Measurements from ENCODE around the gene CCDC9B. TPM values are rescaled to one million over a fixed set of nuclear protein-coding genes. Genes with fewer than 3 reads are reported as not detected.

The CCDC9B gene
- total and polyA plus RNA-seq, 2 donors (not counting 1 experiment from before 2014, with no cell fraction given) = 2.0 to 38.0 TPM

DNA sequence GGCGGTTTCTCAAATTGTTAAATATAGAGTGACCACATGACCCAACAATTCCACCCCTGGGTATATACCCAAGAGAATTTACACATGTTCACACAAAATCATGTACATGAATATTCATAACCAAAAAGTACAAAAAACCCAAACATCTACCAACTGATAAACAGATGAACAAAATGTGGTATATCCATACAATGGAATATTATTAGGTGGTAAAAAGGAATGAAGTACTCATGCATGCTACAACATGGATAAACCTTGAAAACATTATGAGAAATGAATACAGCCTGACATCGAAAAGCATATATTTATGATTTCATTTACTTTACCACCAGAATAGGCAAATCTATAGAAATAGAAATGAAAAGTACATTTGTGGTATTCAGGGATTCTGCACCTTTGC lies 40.4 kb downstream of the CCDC9B start:
- Histone ChIP-seq H3K4me2 (ENCODE audit: extremely low read depth, insufficient read depth, low read length) (no peak overlapping the region), H3K27ac (ENCODE audit: insufficient read depth, low read length) (no peak overlapping the region), H3K4me3 (replicated peaks in 1 of 4; ENCODE audit: control extremely low read depth in 1 of 4, insufficient read depth in 1 of 4, low read depth in 3 of 4, low read length in 4 of 4) (no peak overlapping the region), H4K20me1 (ENCODE audit: control insufficient read depth, extremely low read depth, insufficient read depth, low read length) (no peaks in the 10 kb centered on the region), H3K9me3 (ENCODE audit: control insufficient read depth, insufficient read depth, low read depth, low read length) (no peaks in the 10 kb centered on the region), H3K9ac (ENCODE audit: insufficient read depth, low read length) (no peak overlapping the region), H3K79me2 (ENCODE audit: control insufficient read depth, insufficient read depth, low read length) (no peaks in the 10 kb centered on the region), H3K27me3 (ENCODE audit: control insufficient read depth, insufficient read depth, low read length) (peaks cover 24% of the 10 kb centered on the region), H3K4me1 (ENCODE audit: control insufficient read depth, extremely low read depth, insufficient read depth, low read length) (no peaks in the 10 kb centered on the region), H3K36me3 (ENCODE audit: control insufficient read depth, insufficient read depth, low read length) (no peaks in the 10 kb centered on the region), H2AFZ (ENCODE audit: low read length) (no peak overlapping the region)
- no peak for TF ChIP-seq EZH2 (IDR thresholded peaks at IDR 0.05; ENCODE audit: low read length, missing control alignments)
- TF ChIP-seq, protein P1, sequence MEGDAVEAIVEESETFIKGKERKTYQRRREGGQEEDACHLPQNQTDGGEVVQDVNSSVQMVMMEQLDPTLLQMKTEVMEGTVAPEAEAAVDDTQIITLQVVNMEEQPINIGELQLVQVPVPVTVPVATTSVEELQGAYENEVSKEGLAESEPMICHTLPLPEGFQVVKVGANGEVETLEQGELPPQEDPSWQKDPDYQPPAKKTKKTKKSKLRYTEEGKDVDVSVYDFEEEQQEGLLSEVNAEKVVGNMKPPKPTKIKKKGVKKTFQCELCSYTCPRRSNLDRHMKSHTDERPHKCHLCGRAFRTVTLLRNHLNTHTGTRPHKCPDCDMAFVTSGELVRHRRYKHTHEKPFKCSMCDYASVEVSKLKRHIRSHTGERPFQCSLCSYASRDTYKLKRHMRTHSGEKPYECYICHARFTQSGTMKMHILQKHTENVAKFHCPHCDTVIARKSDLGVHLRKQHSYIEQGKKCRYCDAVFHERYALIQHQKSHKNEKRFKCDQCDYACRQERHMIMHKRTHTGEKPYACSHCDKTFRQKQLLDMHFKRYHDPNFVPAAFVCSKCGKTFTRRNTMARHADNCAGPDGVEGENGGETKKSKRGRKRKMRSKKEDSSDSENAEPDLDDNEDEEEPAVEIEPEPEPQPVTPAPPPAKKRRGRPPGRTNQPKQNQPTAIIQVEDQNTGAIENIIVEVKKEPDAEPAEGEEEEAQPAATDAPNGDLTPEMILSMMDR (conservative IDR thresholded peaks at IDR 0.05 in 1 of 2, IDR thresholded peaks at IDR 0.05 in 1 of 2; ENCODE audit: low read depth in 1 of 2, low read length in 2 of 2) = no peak
- DNase-seq (ENCODE audit: low read depth in 2 of 2) = no peak

DNA sequence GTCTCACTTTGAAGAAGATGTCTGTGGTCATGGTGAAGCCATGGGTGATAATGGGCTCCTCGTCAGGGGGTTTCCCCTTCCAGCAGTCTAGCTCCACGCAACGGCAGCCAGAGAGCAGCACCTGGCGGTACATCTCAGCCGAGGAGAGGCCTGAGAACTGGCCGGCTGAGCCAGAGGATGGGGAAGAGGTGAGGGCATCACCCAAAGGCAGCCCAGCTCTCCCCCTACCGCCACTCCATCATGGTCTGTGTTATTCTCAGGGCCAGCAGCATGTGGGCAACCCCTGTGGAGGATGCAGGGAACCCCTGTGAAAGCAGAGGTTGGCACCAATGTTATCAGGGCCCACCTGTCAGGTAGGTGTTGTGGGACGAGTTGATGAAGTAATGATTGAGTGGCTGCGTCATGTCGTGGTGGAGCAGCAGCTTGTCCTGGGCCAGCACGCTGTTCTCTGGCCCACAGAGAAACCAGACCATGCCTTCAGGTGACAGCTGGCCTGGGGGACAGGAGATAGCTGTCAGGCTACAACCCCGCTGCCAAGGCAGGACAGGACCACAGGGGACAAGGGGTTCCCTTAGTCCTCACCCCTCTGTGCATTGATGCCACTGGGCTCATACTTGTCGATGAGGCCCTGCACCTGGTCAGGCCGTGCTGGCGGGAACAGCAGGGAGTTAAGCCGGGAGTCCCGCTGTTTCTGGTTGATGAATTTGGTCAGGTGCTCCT lies 42.4 kb downstream of the CCDC9B start:
- Histone ChIP-seq H3K79me2 (ENCODE audit: control insufficient read depth, insufficient read depth, low read length) (no peaks in the 10 kb centered on the region), H3K4me3 (replicated peaks in 1 of 4; ENCODE audit: control extremely low read depth in 1 of 4, insufficient read depth in 1 of 4, low read depth in 3 of 4, low read length in 4 of 4) (no peak overlapping the region), H3K36me3 (ENCODE audit: control insufficient read depth, insufficient read depth, low read length) (no peaks in the 10 kb centered on the region), H3K27me3 (ENCODE audit: control insufficient read depth, insufficient read depth, low read length) (peaks cover 18% of the 10 kb centered on the region), H3K4me1 (ENCODE audit: control insufficient read depth, extremely low read depth, insufficient read depth, low read length) (no peaks in the 10 kb centered on the region), H3K9ac (ENCODE audit: insufficient read depth, low read length) (no peak overlapping the region), H3K27ac (ENCODE audit: insufficient read depth, low read length) (no peak overlapping the region), H2AFZ (ENCODE audit: low read length) (no peak overlapping the region), H3K9me3 (ENCODE audit: control insufficient read depth, insufficient read depth, low read depth, low read length) (no peaks in the 10 kb centered on the region), H4K20me1 (ENCODE audit: control insufficient read depth, extremely low read depth, insufficient read depth, low read length) (no peaks in the 10 kb centered on the region), H3K4me2 (ENCODE audit: extremely low read depth, insufficient read depth, low read length) (no peak overlapping the region)
- no peak for DNase-seq (ENCODE audit: low read depth in 2 of 2)
- TF ChIP-seq, protein P1 (conservative IDR thresholded peaks at IDR 0.05 in 1 of 2, IDR thresholded peaks at IDR 0.05 in 1 of 2; ENCODE audit: low read depth in 1 of 2, low read length in 2 of 2) = no peak
- no peak for TF ChIP-seq EZH2 (IDR thresholded peaks at IDR 0.05; ENCODE audit: low read length, missing control alignments)

DNA sequence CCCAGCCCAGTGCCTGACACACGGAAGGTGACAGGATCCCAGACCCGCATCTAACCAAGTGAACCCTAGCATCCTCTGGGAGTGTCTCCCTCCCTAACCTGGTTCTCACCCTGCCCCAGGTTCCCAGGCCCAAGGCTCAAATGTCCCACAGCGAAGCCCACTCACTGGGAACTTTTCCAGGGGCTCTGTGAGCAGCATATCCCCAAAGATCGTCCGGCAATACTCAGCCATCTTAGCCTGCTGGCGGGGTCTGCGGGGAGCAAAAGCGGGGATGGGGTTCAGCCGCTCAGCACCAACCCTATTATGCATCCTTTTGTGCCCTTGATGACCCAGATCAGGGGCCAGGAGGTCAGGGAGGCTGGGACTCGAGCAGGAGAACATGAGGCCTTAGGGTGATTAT lies 43.4 kb downstream of the CCDC9B start:
- no peaks in the 10 kb centered on the region for H3K36me3 ChIP-seq (ENCODE audit: control insufficient read depth, insufficient read depth, low read length)
- H3K79me2 ChIP-seq (ENCODE audit: control insufficient read depth, insufficient read depth, low read length) = no peaks in the 10 kb centered on the region
- H2AFZ ChIP-seq (ENCODE audit: low read length) = no peak overlapping the region
- no peak overlapping the region for H3K4me2 ChIP-seq (ENCODE audit: extremely low read depth, insufficient read depth, low read length)
- H3K27ac ChIP-seq (ENCODE audit: insufficient read depth, low read length) = no peak overlapping the region
- no peaks in the 10 kb centered on the region for H3K9me3 ChIP-seq (ENCODE audit: control insufficient read depth, insufficient read depth, low read depth, low read length)
- H3K4me3 ChIP-seq (replicated peaks in 1 of 4; ENCODE audit: control extremely low read depth in 1 of 4, insufficient read depth in 1 of 4, low read depth in 3 of 4, low read length in 4 of 4) = no peak overlapping the region
- DNase-seq (ENCODE audit: low read depth in 2 of 2) = no peak
- H3K27me3 ChIP-seq (ENCODE audit: control insufficient read depth, insufficient read depth, low read length) = peaks cover 26% of the 10 kb centered on the region
- no peak for TF ChIP-seq EZH2 (IDR thresholded peaks at IDR 0.05; ENCODE audit: low read length, missing control alignments)
- TF ChIP-seq, protein P1 (conservative IDR thresholded peaks at IDR 0.05 in 1 of 2, IDR thresholded peaks at IDR 0.05 in 1 of 2; ENCODE audit: low read depth in 1 of 2, low read length in 2 of 2) = no peak
- no peaks in the 10 kb centered on the region for H3K4me1 ChIP-seq (ENCODE audit: control insufficient read depth, extremely low read depth, insufficient read depth, low read length)
- no peak overlapping the region for H3K9ac ChIP-seq (ENCODE audit: insufficient read depth, low read length)
- no peaks in the 10 kb centered on the region for H4K20me1 ChIP-seq (ENCODE audit: control insufficient read depth, extremely low read depth, insufficient read depth, low read length)
